Lower leg skin (tissue), 3 donors: Measurements from ENCODE around the gene MGMT.

ENCODE experiments used
- CTCF ChIP-seq, 3 donors: fragments of 450-650 bp; IDR thresholded peaks; one replicate each; pipeline ENCODE4 v1.5.1; 2016; ENCODE audit warnings: antibody characterized with exemption in 3 of 3, mild to moderate bottlenecking in 3 of 3, moderate library complexity in 2 of 3
- POLR2A ChIP-seq, 2 donors: fragments of 450-650 bp; IDR thresholded peaks; one replicate each; pipeline ENCODE4 v1.6.1; 2016 to 2017; ENCODE audit warnings: antibody characterized with exemption in 2 of 2, mild to moderate bottlenecking in 1 of 2, moderate library complexity in 1 of 2

- no peak for TF ChIP-seq CTCF (IDR thresholded peaks at IDR 0.05)
- TF ChIP-seq POLR2A (IDR thresholded peaks at IDR 0.05), result no peak
Measured at GRCh38 chr10:129741280-129741977, 274.4 kb downstream of the MGMT start.
